Measurements from ENCODE around the gene CDK9. TPM values are rescaled to one million over a fixed set of nuclear protein-coding genes. Genes with fewer than 3 reads are reported as not detected.

CDK9 gene
- polyA plus RNA-seq, 1 experiment, result 34.4 TPM

GRCh38 chr9:127794001-127794791 is 8.4 kb downstream of the CDK9 start:
- Histone ChIP-seq H3K36me3 (ENCODE audit: control insufficient read depth, insufficient read depth, low read length) (peaks cover 18% of the 10 kb centered on the region), H3K4me3 (ENCODE audit: low read depth, low read length) (no peak overlapping the region), H3K27me3 (ENCODE audit: control insufficient read depth, insufficient read depth, low read length) (no peaks in the 10 kb centered on the region)
- POLR2A ChIA-PET, result interaction anchor here (1.0 kb wide), 1 partner anchor 23 kb away, joined by 7 read pairs; no protein-coding TSS in a partner anchor
- no peak for DNase-seq (ENCODE audit: low read depth)
- no peak for TF ChIP-seq CTCF (IDR thresholded peaks at IDR 0.05; ENCODE audit: insufficient read depth, low read depth, low read length)
- CTCF ChIA-PET, result interaction anchor here (2.4 kb wide), 1 partner anchor 76 kb away, joined by 18 read pairs; no protein-coding TSS in a partner anchor

GRCh38 chr9:127796225-127796813 is 10.5 kb downstream of the CDK9 start:
- CTCF ChIA-PET, result interaction anchor here (4.1 kb wide), 1 partner anchor 73 kb away, joined by 14 read pairs; no protein-coding TSS in a partner anchor
- peaks cover 4% of the 10 kb centered on the region for H3K36me3 ChIP-seq (ENCODE audit: control insufficient read depth, insufficient read depth, low read length)
- no peak for DNase-seq (ENCODE audit: low read depth)
- POLR2A ChIA-PET, result interaction anchor here (0.6 kb wide), 1 partner anchor 11 kb away, joined by 8 read pairs; the partner anchor contains the start of gene CDK9
- no peaks in the 10 kb centered on the region for H3K27me3 ChIP-seq (ENCODE audit: control insufficient read depth, insufficient read depth, low read length)
- TF ChIP-seq CTCF (IDR thresholded peaks at IDR 0.05; ENCODE audit: insufficient read depth, low read depth, low read length), result no peak
- no peak overlapping the region for H3K4me3 ChIP-seq (ENCODE audit: low read depth, low read length)

GRCh38 chr9:127796852-127797370 is 11.1 kb downstream of the CDK9 start:
- DNase-seq (ENCODE audit: low read depth), result no peak
- CTCF ChIA-PET, result interaction anchor here (4.1 kb wide), 1 partner anchor 73 kb away, joined by 14 read pairs; no protein-coding TSS in a partner anchor
- Histone ChIP-seq H3K36me3 (ENCODE audit: control insufficient read depth, insufficient read depth, low read length) (peaks cover 4% of the 10 kb centered on the region), H3K4me3 (ENCODE audit: low read depth, low read length) (no peak overlapping the region), H3K27me3 (ENCODE audit: control insufficient read depth, insufficient read depth, low read length) (no peaks in the 10 kb centered on the region)
- POLR2A ChIA-PET, result interaction anchor here (0.6 kb wide), 1 partner anchor 11 kb away, joined by 8 read pairs; the partner anchor contains the start of gene CDK9
- no peak for TF ChIP-seq CTCF (IDR thresholded peaks at IDR 0.05; ENCODE audit: insufficient read depth, low read depth, low read length)

GRCh38 chr9:127801955-127802575 is 16.2 kb downstream of the CDK9 start:
- ChIA-PET CTCF (interaction anchor here (0.8 to 1.4 kb wide), 4 partner anchors 15 to 67 kb away, joined by 3 read pairs; partner anchors contain the start of genes ENG and TOR2A), POLR2A (no interaction called here)
- H3K36me3 ChIP-seq (ENCODE audit: control insufficient read depth, insufficient read depth, low read length), result peaks cover 6% of the 10 kb centered on the region
- peak overlapping the region; percentile 44 for H3K4me3 ChIP-seq (ENCODE audit: low read depth, low read length)
- no peaks in the 10 kb centered on the region for H3K27me3 ChIP-seq (ENCODE audit: control insufficient read depth, insufficient read depth, low read length)
- peak; percentile 20; the same call in 1 of the 2 replicates for TF ChIP-seq CTCF (IDR thresholded peaks at IDR 0.05; ENCODE audit: insufficient read depth, low read depth, low read length)
- no peak for DNase-seq (ENCODE audit: low read depth)

Data from BJ (cell line).